ENCODE measurements around the gene HAUS7. TPM values are rescaled to one million over a fixed set of nuclear protein-coding genes. Genes with fewer than 3 reads are reported as not detected.

HAUS7 gene
- total and polyA plus RNA-seq, 12 donors, result 12.7 to 45.3 (median 19.2) TPM

DNA sequence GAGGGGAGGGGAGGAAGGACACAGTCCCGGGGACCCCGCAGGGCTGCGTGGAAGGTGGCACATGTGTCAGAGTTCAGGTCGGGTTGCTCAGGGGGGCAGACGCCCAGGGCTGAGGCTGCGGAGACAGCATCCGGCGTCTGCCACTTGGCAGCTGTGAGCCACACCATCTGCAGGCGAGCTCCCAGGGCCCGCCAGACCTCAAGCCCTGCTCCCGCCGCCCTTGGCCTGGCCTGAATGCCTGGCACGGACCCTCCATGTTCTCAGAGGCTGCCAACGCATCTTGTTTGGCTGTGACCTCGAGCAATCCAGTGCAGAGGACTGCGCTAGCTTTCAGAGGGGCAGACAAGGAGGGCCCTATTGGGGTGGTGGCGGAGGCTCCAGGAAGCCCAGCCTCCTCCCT is 29.5 kb upstream of the HAUS7 start:
- DNase-seq, result peak in 1 of 2 donors; percentile 51
- 52 to 58% methylated on average over 8 to 17 of the region's 17 CpGs for WGBS, 2 donors
- intact Hi-C loops (cut with DNase I), result loop anchor here in 5 of 10 donors (5.0 to 10.0 kb wide), 4 partner anchors 33 to 465 kb away; no protein-coding TSS in a partner anchor
- Histone ChIP-seq H3K4me1 (peaks cover 0 to 18% (median 0%) of the 10 kb centered on the region in 9 donors), H3K27ac (peak overlapping the region in 3 of 10 donors; percentile 3 to 22 (median 21)), H3K27me3 (peaks cover 0 to 18% (median 0%) of the 10 kb centered on the region in 7 donors), H3K4me3 (peak overlapping the region in 5 of 10 donors; percentile 14 to 54 (median 36)), H3K36me3 (no peaks in the 10 kb centered on the region), H3K9me3 (no peaks in the 10 kb centered on the region)
- peak in 6 of 8 donors; percentile 7 to 55 (median 18) for ATAC-seq
- TF ChIP-seq, protein P1, sequence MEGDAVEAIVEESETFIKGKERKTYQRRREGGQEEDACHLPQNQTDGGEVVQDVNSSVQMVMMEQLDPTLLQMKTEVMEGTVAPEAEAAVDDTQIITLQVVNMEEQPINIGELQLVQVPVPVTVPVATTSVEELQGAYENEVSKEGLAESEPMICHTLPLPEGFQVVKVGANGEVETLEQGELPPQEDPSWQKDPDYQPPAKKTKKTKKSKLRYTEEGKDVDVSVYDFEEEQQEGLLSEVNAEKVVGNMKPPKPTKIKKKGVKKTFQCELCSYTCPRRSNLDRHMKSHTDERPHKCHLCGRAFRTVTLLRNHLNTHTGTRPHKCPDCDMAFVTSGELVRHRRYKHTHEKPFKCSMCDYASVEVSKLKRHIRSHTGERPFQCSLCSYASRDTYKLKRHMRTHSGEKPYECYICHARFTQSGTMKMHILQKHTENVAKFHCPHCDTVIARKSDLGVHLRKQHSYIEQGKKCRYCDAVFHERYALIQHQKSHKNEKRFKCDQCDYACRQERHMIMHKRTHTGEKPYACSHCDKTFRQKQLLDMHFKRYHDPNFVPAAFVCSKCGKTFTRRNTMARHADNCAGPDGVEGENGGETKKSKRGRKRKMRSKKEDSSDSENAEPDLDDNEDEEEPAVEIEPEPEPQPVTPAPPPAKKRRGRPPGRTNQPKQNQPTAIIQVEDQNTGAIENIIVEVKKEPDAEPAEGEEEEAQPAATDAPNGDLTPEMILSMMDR (IDR thresholded peaks at IDR 0.05), result no peak

DNA sequence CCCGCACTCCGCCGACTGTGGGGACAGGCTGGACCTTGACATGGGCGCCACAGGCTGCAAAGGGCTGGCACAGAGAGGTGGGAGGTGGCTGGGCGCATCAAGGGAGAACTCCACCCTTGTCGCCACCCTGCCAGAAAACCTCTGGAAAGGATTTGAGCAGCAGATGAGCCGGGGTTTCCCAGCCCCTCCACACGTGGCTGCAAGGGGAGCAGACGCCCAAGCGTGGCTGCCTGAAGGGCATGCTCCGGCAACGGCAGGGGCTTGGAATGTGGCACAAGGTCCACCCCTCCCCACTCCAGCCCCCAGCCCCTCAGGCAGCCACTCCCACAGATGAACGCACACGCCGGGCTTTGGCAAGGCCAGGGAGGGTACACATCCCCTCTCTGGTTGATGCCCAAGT is 29.0 kb upstream of the HAUS7 start:
- Histone ChIP-seq H3K27me3 (peaks cover 0 to 18% (median 0%) of the 10 kb centered on the region in 7 donors), H3K27ac (peak overlapping the region in 2 of 10 donors; percentile 3 to 21), H3K36me3 (no peaks in the 10 kb centered on the region), H3K4me3 (peak overlapping the region in 5 of 10 donors; percentile 14 to 54 (median 36)), H3K4me1 (peaks cover 0 to 18% (median 0%) of the 10 kb centered on the region in 9 donors), H3K9me3 (no peaks in the 10 kb centered on the region)
- ATAC-seq (no peak), DNase-seq (no peak)
- intact Hi-C loops (cut with DNase I), result no loop called here
- TF ChIP-seq, protein P1 (IDR thresholded peaks at IDR 0.05), result no peak
- WGBS, 2 donors, result 56 to 57% methylated on average over 10 to 15 of the region's 15 CpGs

DNA sequence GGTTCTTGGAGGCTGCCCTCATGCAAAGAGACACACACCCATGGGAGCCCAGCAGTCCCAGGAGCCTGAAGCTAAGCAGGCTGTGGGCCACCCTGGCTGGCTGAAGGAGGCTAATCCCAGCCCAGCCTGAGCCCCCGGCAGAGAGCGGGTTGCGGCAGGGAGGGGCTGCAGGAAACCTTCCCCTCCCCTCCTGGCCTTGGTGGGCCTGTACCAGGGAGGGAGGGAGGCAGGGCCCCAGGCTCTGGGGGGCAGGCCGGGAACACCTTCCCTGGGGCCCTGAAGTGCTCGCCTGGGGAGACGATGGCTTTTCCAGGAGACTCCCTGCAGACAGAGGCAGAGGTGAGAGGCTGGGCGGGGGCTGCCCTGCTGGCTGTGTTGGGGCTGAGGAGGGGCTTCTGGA is 28.1 kb upstream of the HAUS7 start:
- intact Hi-C loops (cut with DNase I), result no loop called here
- H3K27ac ChIP-seq, result no peak overlapping the region
- TF ChIP-seq, protein P1 (IDR thresholded peaks at IDR 0.05), result no peak

DNA sequence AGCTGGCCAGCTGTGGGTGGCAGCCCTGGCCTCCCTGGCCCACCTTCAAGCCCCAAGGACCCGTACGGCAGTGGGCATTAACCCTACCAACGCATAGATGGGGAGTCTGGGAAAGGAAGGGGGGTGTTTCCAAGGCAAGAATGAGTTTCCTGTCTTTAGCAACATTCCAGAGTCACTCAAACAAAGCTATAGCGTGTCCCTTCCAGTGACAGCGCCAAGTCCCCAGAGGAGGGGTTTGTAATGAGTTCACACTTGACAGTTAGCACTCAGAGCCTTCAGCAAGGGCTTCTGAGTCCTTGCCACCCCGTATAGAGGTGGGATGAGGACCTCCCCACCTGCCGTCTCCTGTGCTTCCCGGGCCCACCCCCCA is 26.2 kb upstream of the HAUS7 start:
- peaks cover 0 to 18% (median 0%) of the 10 kb centered on the region in 7 donors for H3K27me3 ChIP-seq
- no peaks in the 10 kb centered on the region for H3K9me3 ChIP-seq
- no peak for ATAC-seq
- H3K4me1 ChIP-seq, result peaks cover 0 to 26% (median 5%) of the 10 kb centered on the region in 9 donors
- DNase-seq, result no peak
- peak overlapping the region in 8 of 10 donors; percentile 55 to 81 (median 70) for H3K27ac ChIP-seq
- WGBS, 2 donors, result 32 to 36% methylated on average over 5 to 8 of the region's 8 CpGs
- no peaks in the 10 kb centered on the region for H3K36me3 ChIP-seq
- TF ChIP-seq, protein P1 (IDR thresholded peaks at IDR 0.05), result no peak
- peak overlapping the region in 9 of 10 donors; percentile 29 to 58 (median 50) for H3K4me3 ChIP-seq
- intact Hi-C loops (cut with DNase I), result no loop called here

More for the DNA sequence above, 28.1 kb upstream of the HAUS7 start:
- Histone ChIP-seq H3K9me3 (no peaks in the 10 kb centered on the region), H3K4me1 (peaks cover 0 to 26% (median 0%) of the 10 kb centered on the region in 9 donors), H3K4me3 (peak overlapping the region in 7 of 10 donors; percentile 10 to 54 (median 33)), H3K36me3 (no peaks in the 10 kb centered on the region), H3K27me3 (peaks cover 0 to 18% (median 0%) of the 10 kb centered on the region in 7 donors)
- 66 to 75% methylated on average over 6 to 7 of the region's 7 CpGs for whole genome bisulfite sequencing, 2 donors
- no peak for ATAC-seq
- no peak for DNase-seq

Data from heart right ventricle (tissue), 16 donors.